Measurements from ENCODE around the gene ZPLD1. TPM values are rescaled to one million over a fixed set of nuclear protein-coding genes. Genes with fewer than 3 reads are reported as not detected.

The ZPLD1 gene
- total RNA-seq, 2 experiments from 2014 or later, result not detected

DNA sequence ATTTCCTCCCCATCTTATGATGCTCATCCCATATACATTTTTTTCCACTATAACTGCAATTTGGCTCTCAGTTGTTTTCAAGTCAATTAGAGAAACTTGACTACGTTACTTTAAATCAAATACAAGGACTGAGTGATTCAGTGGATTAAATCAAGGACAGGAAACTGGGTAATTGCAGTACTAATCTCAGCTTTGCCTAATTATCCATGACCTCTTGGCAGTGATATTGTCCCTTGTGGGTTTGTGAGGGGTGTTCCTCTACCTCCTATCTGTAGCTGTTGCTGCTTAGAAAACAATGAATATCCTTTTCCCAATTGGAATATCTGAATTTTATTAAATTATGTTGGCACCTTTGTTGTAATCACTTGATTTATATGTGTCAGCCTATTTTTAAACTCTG is 79.4 kb downstream of the ZPLD1 start:
- no peaks in the 10 kb centered on the region for H3K27me3 ChIP-seq (ENCODE audit: control insufficient read depth in 1 of 2, insufficient read depth in 2 of 2, low read length in 2 of 2)
- no peaks in the 10 kb centered on the region for H3K36me3 Mint-ChIP-seq (ENCODE audit: low read depth)
- no peak overlapping the region for H3K4me3 Mint-ChIP-seq
- intact Hi-C loops (cut with DNase I, micrococcal nuclease), result no loop called here
- TF ChIP-seq, protein P1, sequence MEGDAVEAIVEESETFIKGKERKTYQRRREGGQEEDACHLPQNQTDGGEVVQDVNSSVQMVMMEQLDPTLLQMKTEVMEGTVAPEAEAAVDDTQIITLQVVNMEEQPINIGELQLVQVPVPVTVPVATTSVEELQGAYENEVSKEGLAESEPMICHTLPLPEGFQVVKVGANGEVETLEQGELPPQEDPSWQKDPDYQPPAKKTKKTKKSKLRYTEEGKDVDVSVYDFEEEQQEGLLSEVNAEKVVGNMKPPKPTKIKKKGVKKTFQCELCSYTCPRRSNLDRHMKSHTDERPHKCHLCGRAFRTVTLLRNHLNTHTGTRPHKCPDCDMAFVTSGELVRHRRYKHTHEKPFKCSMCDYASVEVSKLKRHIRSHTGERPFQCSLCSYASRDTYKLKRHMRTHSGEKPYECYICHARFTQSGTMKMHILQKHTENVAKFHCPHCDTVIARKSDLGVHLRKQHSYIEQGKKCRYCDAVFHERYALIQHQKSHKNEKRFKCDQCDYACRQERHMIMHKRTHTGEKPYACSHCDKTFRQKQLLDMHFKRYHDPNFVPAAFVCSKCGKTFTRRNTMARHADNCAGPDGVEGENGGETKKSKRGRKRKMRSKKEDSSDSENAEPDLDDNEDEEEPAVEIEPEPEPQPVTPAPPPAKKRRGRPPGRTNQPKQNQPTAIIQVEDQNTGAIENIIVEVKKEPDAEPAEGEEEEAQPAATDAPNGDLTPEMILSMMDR (IDR thresholded peaks at IDR 0.05), result no peak
- H3K27ac Mint-ChIP-seq, result no peak overlapping the region
- no peak overlapping the region for H3K4me3 ChIP-seq (ENCODE audit: low read length)
- ATAC-seq (ENCODE audit: poor library complexity), result no peak
- H3K27me3 Mint-ChIP-seq, result peaks cover 11% of the 10 kb centered on the region
- H3K9me3 ChIP-seq (ENCODE audit: control insufficient read depth in 1 of 2, insufficient read depth in 1 of 2, low read length in 2 of 2), result peaks cover 0 to 3% of the 10 kb centered on the region in 2 experiments
- no peaks in the 10 kb centered on the region for H3K4me1 Mint-ChIP-seq (ENCODE audit: low read depth)
- no peaks in the 10 kb centered on the region for H3K4me1 ChIP-seq (ENCODE audit: insufficient read depth, low read length)
- CTCF ChIA-PET, result no interaction called here
- DNase-seq, result no peak
- POLR2A ChIA-PET, result interaction anchor here (0.6 kb wide), 1 partner anchor 99 kb away, joined by 3 read pairs; no protein-coding TSS in a partner anchor
- no peak overlapping the region for H3K27ac ChIP-seq (ENCODE audit: low read depth in 1 of 2, low read length in 2 of 2)
- H3K36me3 ChIP-seq (ENCODE audit: insufficient read depth, low read length), result no peaks in the 10 kb centered on the region
- H3K9me3 Mint-ChIP-seq, result no peaks in the 10 kb centered on the region

DNA sequence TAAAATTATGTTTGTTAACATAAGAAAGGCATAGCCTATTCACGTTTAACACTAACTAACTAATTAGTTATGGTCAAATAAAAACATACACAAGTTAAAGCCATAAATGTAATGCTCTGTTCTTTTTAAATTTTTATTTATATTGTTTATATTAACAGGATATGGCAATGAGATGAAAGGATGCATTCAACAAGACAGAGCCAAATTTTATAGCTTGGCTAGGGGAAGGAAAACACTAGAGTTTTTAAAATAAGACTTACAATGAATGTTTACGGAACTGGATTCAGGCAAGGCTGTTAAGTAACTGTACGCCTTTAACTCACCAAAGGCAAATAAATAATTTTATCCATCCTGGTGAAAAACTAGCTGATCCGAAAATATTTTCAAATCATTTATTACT is 86.4 kb downstream of the ZPLD1 start:
- Mint-ChIP-seq H3K27me3 (peaks cover 16% of the 10 kb centered on the region), H3K36me3 (ENCODE audit: low read depth) (no peaks in the 10 kb centered on the region), H3K4me1 (ENCODE audit: low read depth) (no peaks in the 10 kb centered on the region), H3K9me3 (no peaks in the 10 kb centered on the region), H3K27ac (no peak overlapping the region), H3K4me3 (no peak overlapping the region)
- Histone ChIP-seq H3K27me3 (ENCODE audit: control insufficient read depth in 1 of 2, insufficient read depth in 2 of 2, low read length in 2 of 2) (peaks cover 0 to 3% of the 10 kb centered on the region in 2 experiments), H3K4me3 (ENCODE audit: low read length) (no peak overlapping the region), H3K27ac (ENCODE audit: low read depth in 1 of 2, low read length in 2 of 2) (no peak overlapping the region), H3K9me3 (ENCODE audit: control insufficient read depth in 1 of 2, insufficient read depth in 1 of 2, low read length in 2 of 2) (no peaks in the 10 kb centered on the region), H3K36me3 (ENCODE audit: insufficient read depth, low read length) (no peaks in the 10 kb centered on the region), H3K4me1 (ENCODE audit: insufficient read depth, low read length) (no peaks in the 10 kb centered on the region)
- ChIA-PET POLR2A (no interaction called here), CTCF (no interaction called here)
- ATAC-seq (ENCODE audit: poor library complexity), result no peak
- TF ChIP-seq, protein P1 (IDR thresholded peaks at IDR 0.05), result no peak
- no peak for DNase-seq
- intact Hi-C loops (cut with DNase I, micrococcal nuclease), result no loop called here

DNA sequence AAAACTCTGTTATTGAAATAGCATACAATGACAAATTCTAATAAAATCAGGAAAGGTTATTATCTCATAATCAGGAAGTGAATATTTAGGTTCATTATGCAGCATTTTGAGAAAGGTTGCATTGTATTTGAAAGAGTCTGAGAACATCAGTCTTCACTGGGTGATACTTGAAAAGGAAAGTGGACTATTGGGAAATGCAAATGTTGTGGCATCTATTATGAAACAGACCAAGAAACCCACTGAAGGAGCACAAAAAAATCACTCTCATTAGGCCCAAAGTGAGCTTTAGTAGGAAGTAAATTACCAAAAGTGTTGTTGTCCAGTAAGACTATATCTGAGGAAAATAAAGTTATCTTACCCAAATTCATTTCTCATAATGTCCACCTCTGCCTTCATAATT is 90.8 kb downstream of the ZPLD1 start:
- Histone ChIP-seq H3K36me3 (ENCODE audit: insufficient read depth, low read length) (no peaks in the 10 kb centered on the region), H3K4me1 (ENCODE audit: insufficient read depth, low read length) (no peaks in the 10 kb centered on the region), H3K9me3 (ENCODE audit: control insufficient read depth in 1 of 2, insufficient read depth in 1 of 2, low read length in 2 of 2) (no peaks in the 10 kb centered on the region), H3K27ac (ENCODE audit: low read depth in 1 of 2, low read length in 2 of 2) (no peak overlapping the region), H3K4me3 (ENCODE audit: low read length) (no peak overlapping the region), H3K27me3 (ENCODE audit: control insufficient read depth in 1 of 2, insufficient read depth in 2 of 2, low read length in 2 of 2) (peaks cover 0 to 3% of the 10 kb centered on the region in 2 experiments)
- DNase-seq, result no peak
- ChIA-PET CTCF (no interaction called here), POLR2A (no interaction called here)
- TF ChIP-seq, protein P1 (IDR thresholded peaks at IDR 0.05), result no peak
- Mint-ChIP-seq H3K36me3 (ENCODE audit: low read depth) (no peaks in the 10 kb centered on the region), H3K4me1 (ENCODE audit: low read depth) (no peaks in the 10 kb centered on the region), H3K4me3 (no peak overlapping the region), H3K27ac (no peak overlapping the region), H3K27me3 (peaks cover 9% of the 10 kb centered on the region), H3K9me3 (no peaks in the 10 kb centered on the region)
- ATAC-seq (ENCODE audit: poor library complexity), result no peak
- intact Hi-C loops (cut with DNase I, micrococcal nuclease), result no loop called here

Data from CD4-positive, alpha-beta T cell (primary cell).